T-helper 2 cell (primary cell): ENCODE data around the gene MARK3.

Experiments used
- DNase-seq, 5 experiments: peaks; one replicate each; pipeline versions ENCODE4 v3.0.0 to v3.0.0-alpha.2; 2012 to 2022

MARK3 gene

DNA sequence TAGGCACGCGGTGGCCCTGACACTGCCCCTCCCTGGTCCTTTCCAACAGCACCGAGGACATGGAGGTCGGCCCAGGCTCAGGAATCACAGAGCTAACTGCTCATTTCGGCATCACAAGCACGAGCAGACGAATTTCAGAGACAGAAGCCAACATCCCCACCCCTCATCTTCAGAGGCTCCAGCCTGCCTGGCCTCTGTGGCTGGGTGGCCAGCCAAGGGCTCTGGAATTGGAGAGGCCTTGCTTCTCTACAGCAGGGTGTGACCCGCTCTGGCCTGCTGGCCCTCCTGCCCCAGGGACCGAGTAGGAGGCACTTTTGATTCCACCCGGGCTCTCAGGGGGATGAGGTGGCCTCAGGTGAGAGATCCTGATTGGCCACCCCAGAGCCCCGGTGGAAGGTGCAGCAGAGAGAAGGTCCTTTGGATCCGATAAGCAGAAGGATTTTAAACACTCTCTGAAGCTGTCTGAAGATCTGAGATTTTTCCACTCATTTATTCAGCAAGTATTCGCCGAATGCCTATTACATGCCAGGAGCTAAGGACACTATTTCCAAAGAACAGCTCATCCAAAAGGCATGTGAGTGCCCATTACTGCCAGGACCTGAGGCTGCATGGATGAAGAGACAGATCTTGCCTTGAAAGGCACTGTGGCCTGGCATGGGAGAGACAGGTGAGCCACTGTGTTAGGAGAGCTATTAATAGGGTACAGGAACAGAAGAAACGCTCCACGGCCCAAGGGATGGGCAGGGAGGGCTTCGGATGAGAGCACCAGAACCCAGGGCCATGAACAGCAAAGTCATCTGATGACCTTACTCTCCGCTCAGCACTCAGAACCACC is 167.0 kb downstream of the MARK3 start:
- DNase-seq = no peak

DNA sequence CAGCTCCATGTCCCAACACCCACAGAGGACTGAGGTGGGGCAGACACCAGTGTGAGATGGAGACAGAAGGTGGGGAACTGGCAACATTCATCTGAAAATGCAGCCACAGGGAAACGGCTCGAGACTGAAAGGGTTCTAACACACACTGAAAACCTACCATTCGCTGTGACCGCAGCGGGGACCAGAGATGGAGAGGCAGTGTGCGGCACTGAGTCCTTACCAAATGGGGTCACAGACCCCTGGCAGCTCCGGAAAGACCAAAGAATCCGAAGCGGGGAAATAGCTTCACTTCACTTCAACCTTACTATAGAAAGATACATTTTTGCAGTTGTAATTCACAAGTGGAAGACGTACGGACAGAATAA is 167.6 kb downstream of the MARK3 start:
- no peak for DNase-seq
